Tibial nerve (tissue), 4 donors: ENCODE results near the gene ZKSCAN4. TPM values are rescaled to one million over a fixed set of nuclear protein-coding genes. Genes with fewer than 3 reads are reported as not detected.
A peak's percentile ranks its signal among the peaks of the same experiment; 100 is the strongest.

Experiments used
- DNase-seq, 2 donors: peaks; one replicate each; pipeline ENCODE4 v3.0.0-alpha.2; 2019; ENCODE audit warnings: low spot score in 2 of 2
- H3K27ac ChIP-seq, 4 donors: fragments of 200-600 bp; sonication (generic) in 3 of 4; one replicate each; pipeline ENCODE4 v1.5.1; 2017 to 2019; ENCODE audit warnings: mild to moderate bottlenecking in 1 of 4
- H3K27me3 ChIP-seq, 2 donors: fragments of 200-600 bp; sonication (generic) in 1 of 2; one replicate each; pipeline versions ENCODE4 v1.5.1 to v1.6.0; 2017 to 2019
- H3K36me3 ChIP-seq, 3 donors: fragments of 200-600 bp; sonication (generic); one replicate each; pipeline ENCODE4 v1.5.1; 2018 to 2019
- H3K4me1 ChIP-seq, 4 donors: fragments of 200-600 bp; sonication (generic) in 3 of 4; one replicate each; pipeline ENCODE4 v1.5.1; 2017 to 2019
- H3K4me3 ChIP-seq, 4 donors: fragments of 200-600 bp; sonication (generic) in 3 of 4; one replicate each; pipeline ENCODE4 v1.5.1; 2017 to 2019; ENCODE audit warnings: mild to moderate bottlenecking in 1 of 4, moderate library complexity in 1 of 4
- H3K9me3 ChIP-seq, 4 donors: fragments of 200-600 bp; sonication (generic) in 3 of 4; one replicate each; pipeline ENCODE4 v1.5.1; 2017 to 2019
- CTCF ChIP-seq, 5 experiments: fragments of 200-600 bp in 3 of 5; fragments of 450-650 bp in 2 of 5; sonication (generic) in 3 of 5; IDR thresholded peaks; one replicate each; pipeline ENCODE4 v1.5.1; 2016 to 2019; ENCODE audit warnings: antibody characterized with exemption in 5 of 5, mild to moderate bottlenecking in 3 of 5, moderate library complexity in 2 of 5
- EP300 ChIP-seq, 2 donors: sonication (generic); formaldehyde crosslinking; IDR thresholded peaks; one replicate each; pipeline ENCODE4 v1.6.1; 2017; ENCODE audit warnings: antibody characterized with exemption in 2 of 2, mild to moderate bottlenecking in 1 of 2
- POLR2A ChIP-seq, 2 donors: fragments of 450-650 bp; IDR thresholded peaks; one replicate each; pipeline ENCODE4 v1.6.1; 2017; ENCODE audit warnings: antibody characterized with exemption in 2 of 2, mild to moderate bottlenecking in 2 of 2, moderate library complexity in 2 of 2
- WGBS, 2 donors: methylation state at CpG; one replicate each; pipeline ENCODE4 v1.1.5; 2018; 5-methylcytosine and 5-hydroxymethylcytosine counted together
- total RNA-seq, 4 donors: library from RNA; depleted of rRNA; stranded (reverse); fragments of >200 nt; gene quantifications; one replicate each; pipeline ENCODE4 v1.1.0, GENCODE V29; 2016

ZKSCAN4 gene
- total RNA-seq, 4 donors from 2014 or later, result 3.5 to 9.2 (median 7.3) TPM

DNA sequence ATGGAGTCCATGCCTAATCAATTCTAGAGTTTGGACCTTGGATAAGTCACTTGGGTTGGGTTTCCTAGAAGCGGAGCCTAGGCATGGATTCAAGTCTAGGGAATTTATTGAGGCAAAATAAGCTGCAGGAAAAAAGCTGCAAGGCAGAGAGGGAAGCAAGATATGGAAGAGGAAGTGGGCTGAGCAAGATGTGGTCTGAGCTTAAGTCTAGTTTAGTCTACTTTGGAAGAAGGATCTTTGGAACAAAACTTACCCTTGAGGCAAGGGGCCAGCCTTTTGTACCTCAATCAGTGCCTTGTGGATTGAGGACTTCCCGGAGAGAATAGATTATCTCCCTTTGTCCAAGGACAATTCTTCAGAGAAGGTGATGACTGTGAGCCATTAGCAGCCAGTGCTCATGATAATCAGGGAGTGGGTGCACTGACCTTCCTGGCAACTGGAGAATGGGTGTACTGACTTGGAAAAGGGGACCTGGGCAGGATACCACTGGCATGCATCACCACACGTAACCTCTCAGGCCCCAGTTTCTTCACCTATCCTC is 16.1 kb downstream of the ZKSCAN4 start:
- H3K4me1 ChIP-seq, result no peaks in the 10 kb centered on the region
- WGBS, 2 donors, result 88 to 91% methylated on average over 3 of the region's 3 CpGs

GRCh38 chr6:28232785-28233184 is 19.3 kb downstream of the ZKSCAN4 start:
- peaks cover 0 to 4% (median 0%) of the 10 kb centered on the region in 4 donors for H3K4me1 ChIP-seq
- no peaks in the 10 kb centered on the region for H3K27me3 ChIP-seq
- DNase-seq, result no peak
- H3K9me3 ChIP-seq, result peaks cover 0 to 12% (median 0%) of the 10 kb centered on the region in 4 donors
- WGBS, 2 donors, result 95 to 97% methylated on average over 11 of the region's 11 CpGs
- H3K4me3 ChIP-seq, result no peak overlapping the region
- H3K27ac ChIP-seq, result no peak overlapping the region
- TF ChIP-seq CTCF (IDR thresholded peaks at IDR 0.05) (no peak), EP300 (IDR thresholded peaks at IDR 0.05) (no peak), POLR2A (IDR thresholded peaks at IDR 0.05) (no peak)
- peaks cover 4 to 70% (median 8%) of the 10 kb centered on the region in 3 donors for H3K36me3 ChIP-seq

More for the DNA sequence above, 16.1 kb downstream of the ZKSCAN4 start:
- H3K9me3 ChIP-seq, result peaks cover 0 to 12% (median 0%) of the 10 kb centered on the region in 4 donors
- TF ChIP-seq POLR2A (IDR thresholded peaks at IDR 0.05) (no peak), EP300 (IDR thresholded peaks at IDR 0.05) (no peak), CTCF (IDR thresholded peaks at IDR 0.05) (no peak)
- no peaks in the 10 kb centered on the region for H3K27me3 ChIP-seq
- no peak overlapping the region for H3K27ac ChIP-seq
- peaks cover 0 to 48% (median 4%) of the 10 kb centered on the region in 3 donors for H3K36me3 ChIP-seq
- no peak for DNase-seq
- H3K4me3 ChIP-seq, result no peak overlapping the region

DNA sequence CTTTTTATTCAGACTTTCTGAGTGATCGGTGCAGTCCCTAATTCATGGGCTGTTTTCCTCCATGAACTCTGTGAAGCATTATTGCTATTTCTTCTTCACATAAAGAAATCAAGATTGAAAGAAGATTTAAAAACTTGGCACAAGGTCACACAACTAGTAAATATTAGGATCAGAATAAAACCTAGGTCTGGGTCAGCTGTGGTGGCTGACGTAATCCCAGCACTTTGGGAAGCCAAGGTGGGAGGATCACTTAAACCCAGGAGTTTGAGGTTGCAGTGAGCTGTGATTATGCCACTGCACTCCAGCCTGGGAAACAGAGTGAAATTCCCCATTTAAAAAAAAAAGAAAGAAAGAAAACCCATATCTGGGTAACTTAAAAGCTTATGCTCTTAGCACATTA is 25.6 kb downstream of the ZKSCAN4 start:
- Histone ChIP-seq H3K36me3 (peaks cover 0 to 46% (median 8%) of the 10 kb centered on the region in 3 donors), H3K9me3 (no peaks in the 10 kb centered on the region), H3K4me3 (no peak overlapping the region), H3K4me1 (peaks cover 0 to 27% (median 3%) of the 10 kb centered on the region in 4 donors), H3K27me3 (peaks cover 0 to 5% of the 10 kb centered on the region in 2 donors), H3K27ac (no peak overlapping the region)
- TF ChIP-seq CTCF (IDR thresholded peaks at IDR 0.05) (no peak), EP300 (IDR thresholded peaks at IDR 0.05) (no peak), POLR2A (IDR thresholded peaks at IDR 0.05) (no peak)
- 75 to 83% methylated on average over 2 of the region's 2 CpGs for WGBS, 2 donors
- no peak for DNase-seq

GRCh38 chr6:28225056-28225834 is 26.8 kb downstream of the ZKSCAN4 start, which contains the start of gene ZSCAN9:
ZSCAN9 (plus strand) TSS chr6:28225275; CDS start chr6:28227085, 1,810 bp downstream.
- Histone ChIP-seq H3K9me3 (no peaks in the 10 kb centered on the region), H3K4me3 (peak within 1 kb of the TSS; percentile 57 to 79 (median 68)), H3K27ac (peak within 1 kb of the TSS in 3 of 4 donors; percentile 61 to 86 (median 80)), H3K27me3 (peaks cover 0 to 14% of the 10 kb centered on the region in 2 donors), H3K36me3 (peaks cover 0 to 34% (median 4%) of the 10 kb centered on the region in 3 donors), H3K4me1 (peaks cover 0 to 27% (median 3%) of the 10 kb centered on the region in 4 donors)
- DNase-seq, result peak; percentile 55 to 82
- WGBS, 2 donors, result 0 to 1% methylated on average over 43 to 45 of the region's 45 CpGs
- TF ChIP-seq EP300 (IDR thresholded peaks at IDR 0.05) (peak in 1 of 2 donors; percentile 85), POLR2A (IDR thresholded peaks at IDR 0.05) (no peak)

- H3K27me3 ChIP-seq, result peaks cover 0 to 14% of the 10 kb centered on the region in 2 donors
- peaks cover 0 to 29% (median 3%) of the 10 kb centered on the region in 4 donors for H3K4me1 ChIP-seq
- H3K27ac ChIP-seq, result peak overlapping the region in 3 of 4 donors; percentile 61 to 86 (median 80)
- peak overlapping the region; percentile 57 to 79 (median 68) for H3K4me3 ChIP-seq
- TF ChIP-seq EP300 (IDR thresholded peaks at IDR 0.05) (no peak), POLR2A (IDR thresholded peaks at IDR 0.05) (no peak), CTCF (IDR thresholded peaks at IDR 0.05) (no peak)
- H3K36me3 ChIP-seq, result peaks cover 0 to 26% (median 0%) of the 10 kb centered on the region in 3 donors
- 51 to 52% methylated on average over 9 of the region's 9 CpGs for WGBS, 2 donors
- no peak for DNase-seq
- no peaks in the 10 kb centered on the region for H3K9me3 ChIP-seq
Observed at GRCh38 chr6:28224131-28225055, 27.7 kb downstream of the ZKSCAN4 start.
